Stomach (tissue), 4 donors: Measurements from ENCODE around the gene MSN.

Source experiments
- CTCF ChIP-seq, 7 experiments: fragments of 450-650 bp in 4 of 7; fragments of 200-600 bp in 3 of 7; sonication (generic) in 3 of 7; IDR thresholded peaks; one replicate each; pipeline ENCODE4 v1.5.1; 2016 to 2019; ENCODE audit warnings: antibody characterized with exemption in 7 of 7, control low read depth in 2 of 7, mild to moderate bottlenecking in 1 of 7
- EP300 ChIP-seq: sonication (generic); formaldehyde crosslinking; IDR thresholded peaks from one replicate; pipeline ENCODE4 v1.6.1; 2017; ENCODE audit warnings: antibody characterized with exemption
- POLR2A ChIP-seq, 4 donors: fragments of 450-650 bp; IDR thresholded peaks; one replicate each; pipeline ENCODE4 v1.6.1; 2016; ENCODE audit warnings: antibody characterized with exemption in 4 of 4, control low read depth in 2 of 4, mild to moderate bottlenecking in 1 of 4, moderate library complexity in 1 of 4

DNA sequence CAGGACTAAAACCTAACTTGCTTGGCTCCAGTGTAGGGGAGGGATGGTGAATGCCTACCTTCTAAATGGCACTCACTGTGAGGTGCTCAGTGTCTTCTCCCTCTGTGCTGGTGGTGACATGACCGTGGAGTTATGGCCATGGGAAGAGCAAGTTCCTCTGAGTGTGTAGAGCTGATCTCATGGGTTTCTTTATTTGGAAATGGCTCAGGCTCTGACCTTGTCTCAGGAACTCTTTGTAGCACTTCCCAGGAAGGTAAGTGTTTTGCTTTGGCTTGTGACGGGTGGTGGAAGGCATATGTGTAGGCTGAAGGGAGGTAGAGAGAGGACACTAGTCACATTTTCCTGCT is 6.4 kb downstream of the MSN start:
- TF ChIP-seq POLR2A (IDR thresholded peaks at IDR 0.05) (no peak), EP300 (no peak), CTCF (IDR thresholded peaks at IDR 0.05) (no peak)
